Epidermal melanocyte (primary cell): ENCODE results near the gene ARHGAP45.
A peak's percentile ranks its signal among the peaks of the same experiment; 100 is the strongest.

ENCODE experiments used
- DNase-seq: peaks from one replicate; pipeline ENCODE4 v3.0.0; 2011; ENCODE audit warnings: low spot score; ENCODE audit not compliant: insufficient read length

Gene ARHGAP45

GRCh38 chr19:1039646-1040475, 27.1 kb upstream of the ARHGAP45 start, which contains the start of gene ABCA7:
Gene ABCA7 (plus strand): TSS chr19:1040107. CDS start chr19:1041362, 1,255 bp downstream.
- peak; percentile 90 for DNase-seq

GRCh38 chr19:1040476-1041271, 26.3 kb upstream of the ARHGAP45 start:
- peak; percentile 100 for DNase-seq

GRCh38 chr19:1041272-1041834, 25.6 kb upstream of the ARHGAP45 start:
- no peak for DNase-seq

GRCh38 chr19:1041835-1042685, 24.9 kb upstream of the ARHGAP45 start:
- DNase-seq: no peak

- DNase-seq: peak; percentile 6
Observed at GRCh38 chr19:1042689-1043511, 24.1 kb upstream of the ARHGAP45 start.

DNA sequence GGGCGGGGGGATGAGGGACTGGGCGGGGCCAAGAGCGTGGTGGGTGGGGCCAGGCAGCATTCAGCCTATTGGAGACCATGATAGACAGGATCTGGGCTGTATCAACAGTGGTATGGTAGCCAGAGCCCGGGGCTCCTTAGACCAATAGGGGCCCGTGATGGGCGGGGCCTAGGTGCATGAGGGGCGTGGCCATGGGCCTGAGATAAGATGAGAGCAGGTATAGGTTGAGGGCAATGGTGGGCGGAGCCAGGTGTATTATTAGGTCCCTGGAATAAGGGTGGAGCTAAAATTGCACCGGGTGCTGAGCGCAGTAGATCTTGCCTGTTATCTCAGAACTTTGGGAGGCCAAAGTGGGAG, 21.7 kb upstream of the ARHGAP45 start:
- no peak for DNase-seq

DNA sequence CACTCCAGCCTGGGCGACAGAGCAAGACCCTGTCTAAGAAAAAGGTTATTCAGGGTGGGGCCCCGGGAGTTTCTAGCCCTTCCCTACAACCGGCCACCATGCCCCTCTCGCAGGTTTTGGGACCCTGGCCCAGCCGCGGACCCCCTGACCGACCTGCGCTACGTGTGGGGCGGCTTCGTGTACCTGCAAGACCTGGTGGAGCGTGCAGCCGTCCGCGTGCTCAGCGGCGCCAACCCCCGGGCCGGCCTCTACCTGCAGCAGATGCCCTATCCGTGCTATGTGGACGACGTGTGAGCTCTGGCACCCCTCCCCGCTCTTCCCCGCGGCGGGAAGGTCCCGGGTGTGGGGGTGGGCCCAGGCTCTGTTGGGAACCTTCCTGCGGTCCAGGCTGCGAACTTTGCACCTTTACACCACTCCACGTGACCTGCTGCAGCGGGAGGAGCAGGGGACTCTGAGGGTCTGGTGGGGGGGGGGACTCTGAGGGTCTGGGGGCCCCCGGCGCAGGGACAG, 20.8 kb upstream of the ARHGAP45 start:
- no peak for DNase-seq

GRCh38 chr19:1046836-1047695, 19.9 kb upstream of the ARHGAP45 start:
- no peak for DNase-seq

DNA sequence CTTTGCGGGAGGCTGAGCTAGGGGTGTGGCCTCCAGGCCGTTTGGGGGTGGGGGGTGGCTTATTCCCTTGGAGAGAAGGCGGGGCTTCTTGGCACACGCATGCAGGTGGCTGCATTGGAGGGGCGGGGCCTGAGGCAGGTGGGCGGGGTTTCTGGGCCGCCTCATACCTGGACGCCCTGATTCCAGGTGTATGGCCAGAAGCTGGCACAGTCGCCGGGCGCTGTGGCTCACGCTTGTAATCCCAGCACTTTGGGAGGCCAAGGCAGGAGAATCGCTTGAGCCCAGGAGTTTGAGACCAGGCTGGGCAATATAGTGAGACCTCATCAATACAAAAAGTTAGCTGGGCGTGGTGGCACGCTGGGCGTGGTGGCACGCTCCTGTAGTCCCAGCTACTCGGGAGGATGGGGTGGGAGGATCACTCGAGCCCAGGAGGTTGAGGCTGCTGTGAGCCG, 19.2 kb upstream of the ARHGAP45 start:
- no peak for DNase-seq

DNA sequence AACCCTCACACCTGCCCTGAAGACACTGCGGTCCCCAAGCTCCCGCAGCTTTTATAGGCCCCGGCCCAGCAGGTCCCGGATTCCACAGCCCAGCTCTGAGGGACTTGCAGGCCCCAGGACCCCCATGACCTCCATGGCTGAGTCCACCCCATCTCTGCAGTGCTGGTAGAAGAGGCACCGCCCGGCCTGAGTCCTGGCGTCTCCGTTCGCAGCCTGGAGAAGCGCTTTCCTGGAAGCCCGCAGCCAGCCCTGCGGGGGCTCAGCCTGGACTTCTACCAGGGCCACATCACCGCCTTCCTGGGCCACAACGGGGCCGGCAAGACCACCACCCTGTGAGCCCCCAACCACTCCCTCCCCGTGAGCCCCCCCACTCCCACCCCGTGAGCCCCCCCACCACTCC, 17.9 kb upstream of the ARHGAP45 start:
- no peak for DNase-seq

DNA sequence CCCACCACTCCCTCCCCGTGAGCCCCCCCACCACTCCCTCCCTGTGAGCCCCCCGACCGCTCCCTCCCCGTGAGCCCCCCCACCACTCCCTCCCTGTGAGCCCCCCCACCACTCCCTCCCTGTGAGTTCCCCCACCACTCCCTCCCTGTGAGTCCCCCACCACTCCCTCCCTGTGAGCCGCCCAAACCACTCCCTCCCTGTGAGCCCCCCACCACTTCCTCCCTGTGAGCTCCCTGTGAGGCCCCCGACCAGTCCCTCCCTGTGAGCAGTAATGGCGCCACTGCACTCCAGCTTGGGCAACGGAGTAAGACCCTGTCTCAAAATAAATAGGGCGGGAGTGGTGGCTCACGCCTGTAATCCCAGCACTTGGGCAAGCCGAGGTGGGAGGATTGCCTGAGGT, 17.2 kb upstream of the ARHGAP45 start:
- no peak for DNase-seq

- no peak for DNase-seq
Observed at GRCh38 chr19:1050989-1051788, 15.8 kb upstream of the ARHGAP45 start.

DNA sequence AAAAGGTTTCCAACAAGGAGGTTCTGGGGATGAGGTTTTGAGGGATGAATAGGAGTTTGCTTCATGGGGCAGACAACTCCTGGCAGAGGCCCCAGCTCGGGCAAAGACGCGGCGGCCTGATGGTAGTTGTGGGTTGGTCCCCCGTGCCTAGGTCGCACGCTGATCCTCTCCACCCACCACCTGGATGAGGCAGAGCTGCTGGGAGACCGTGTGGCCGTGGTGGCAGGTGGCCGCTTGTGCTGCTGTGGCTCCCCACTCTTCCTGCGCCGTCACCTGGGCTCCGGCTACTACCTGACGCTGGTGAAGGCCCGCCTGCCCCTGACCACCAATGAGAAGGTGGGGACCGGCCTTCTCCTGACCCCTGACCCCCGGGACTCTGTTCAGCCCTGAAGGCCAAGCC, 15.2 kb upstream of the ARHGAP45 start:
- no peak for DNase-seq

DNA sequence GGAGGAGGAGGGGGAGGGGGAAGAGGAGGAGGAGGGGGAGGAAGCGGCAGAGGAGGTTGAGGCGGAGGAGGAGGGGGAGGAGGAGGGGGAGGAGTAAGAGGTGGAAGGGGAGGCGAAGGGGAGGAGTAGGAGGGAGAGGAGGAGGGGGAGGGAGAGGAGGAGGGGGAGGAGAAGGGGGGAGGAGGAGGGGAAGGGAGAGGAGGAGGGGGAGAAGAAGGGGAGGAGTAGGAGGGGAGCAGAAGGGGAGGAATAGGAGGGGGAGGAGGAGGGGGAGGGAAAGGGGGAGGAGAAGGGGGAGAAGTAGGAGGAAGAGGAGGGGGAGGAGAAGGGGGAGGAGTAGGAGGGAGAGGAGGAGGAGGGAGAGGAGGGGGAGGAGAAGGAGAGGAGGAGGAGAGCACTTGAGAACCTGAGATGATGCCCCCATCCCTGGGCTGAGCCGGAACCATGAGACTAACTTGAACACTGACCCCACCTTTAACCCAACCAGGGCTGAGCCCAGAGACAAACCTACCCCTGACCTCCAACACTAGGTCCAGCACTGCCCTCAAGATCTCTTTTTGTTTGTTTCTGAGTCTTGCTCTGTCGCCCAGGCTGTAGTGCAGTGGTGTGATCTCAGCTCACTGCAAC, 14.5 kb upstream of the ARHGAP45 start:
- no peak for DNase-seq

GRCh38 chr19:1053176-1054101, 13.5 kb upstream of the ARHGAP45 start:
- no peak for DNase-seq

DNA sequence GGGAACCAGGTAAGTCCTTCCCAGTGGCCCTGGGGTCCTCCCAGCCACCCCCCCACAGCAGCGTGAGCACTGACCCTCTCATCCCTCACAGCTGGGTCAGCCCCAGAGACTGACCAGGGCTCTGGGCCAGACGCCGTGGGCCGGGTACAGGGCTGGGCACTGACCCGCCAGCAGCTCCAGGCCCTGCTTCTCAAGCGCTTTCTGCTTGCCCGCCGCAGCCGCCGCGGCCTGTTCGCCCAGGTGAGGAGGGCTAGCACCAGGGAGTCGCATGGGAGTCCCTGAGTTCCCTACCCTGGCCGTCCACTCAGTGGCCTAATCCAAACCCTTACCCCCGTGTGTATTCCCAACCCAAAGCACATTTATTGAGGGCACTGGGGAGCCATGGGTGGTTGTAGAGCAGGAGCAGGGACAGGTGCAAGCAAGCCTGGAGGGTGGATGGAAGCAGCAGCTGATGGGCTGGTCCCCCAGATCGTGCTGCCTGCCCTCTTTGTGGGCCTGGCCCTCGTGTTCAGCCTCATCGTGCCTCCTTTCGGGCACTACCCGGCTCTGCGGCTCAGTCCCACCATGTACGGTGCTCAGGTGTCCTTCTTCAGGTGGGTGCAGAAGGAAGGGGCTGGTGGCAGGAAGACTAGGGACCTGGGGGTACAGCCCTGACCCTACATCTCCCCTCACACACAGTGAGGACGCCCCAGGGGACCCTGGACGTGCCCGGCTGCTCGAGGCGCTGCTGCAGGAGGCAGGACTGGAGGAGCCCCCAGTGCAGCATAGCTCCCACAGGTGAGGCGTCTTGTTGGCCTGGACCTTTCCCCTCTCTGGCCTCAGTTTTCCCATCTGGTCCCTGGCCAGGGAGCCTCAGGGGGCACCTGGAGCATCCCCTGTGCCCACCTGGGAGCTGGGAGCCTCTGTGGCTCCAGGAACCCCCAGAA, 12.6 kb upstream of the ARHGAP45 start:
- no peak for DNase-seq
